Lower lobe of right lung (tissue), 2 donors: ENCODE results near the gene TNRC6B. TPM values are rescaled to one million over a fixed set of nuclear protein-coding genes. Genes with fewer than 3 reads are reported as not detected.
A peak's percentile ranks its signal among the peaks of the same experiment; 100 is the strongest.

Source experiments
- ATAC-seq, 2 donors: fragments of 200-7000 bp; cut with Tn5 transposase; one replicate each; pipeline ENCODE4 v1.9.1; 2020 to 2022; ENCODE audit warnings: mild to moderate bottlenecking in 2 of 2, moderate library complexity in 2 of 2
- DNase-seq: peaks from one replicate; pipeline ENCODE4 v3.0.0-alpha.2; 2020
- H3K27ac ChIP-seq: fragments of 200-600 bp; one replicate; pipeline ENCODE4 v1.8.0; 2022
- H3K27me3 ChIP-seq: fragments of 200-600 bp; one replicate; pipeline ENCODE4 v1.8.0; 2022; ENCODE audit warnings: low read depth
- H3K36me3 ChIP-seq: fragments of 200-600 bp; one replicate; pipeline ENCODE4 v1.8.0; 2022; ENCODE audit warnings: mild to moderate bottlenecking
- H3K4me1 ChIP-seq: fragments of 200-600 bp; one replicate; pipeline ENCODE4 v1.8.0; 2022
- H3K4me3 ChIP-seq: fragments of 200-600 bp; one replicate; pipeline ENCODE4 v1.8.0; 2022; ENCODE audit warnings: mild to moderate bottlenecking
- H3K9me3 ChIP-seq: fragments of 200-600 bp; one replicate; pipeline ENCODE4 v1.8.0; 2022
- intact Hi-C: fragments of 100-400 bp; cut with DNase I; formaldehyde crosslinking; loops from one replicate; pipeline ENCODE4 v1.11.0; 2022
- total RNA-seq: library from RNA; stranded (reverse); fragmentation: NEBNext Ultra II Directional; extraction: Animal tissue kit (Norgen Biotek cat#: 25700); gene quantifications from one replicate; pipeline ENCODE4 v1.2.1, GENCODE V29; 2021
- TF ChIP-seq, protein P1 (sequence below): fragments of 200-600 bp; IDR thresholded peaks from one replicate; pipeline ENCODE4 v1.8.0; 2022; ENCODE audit warnings: antibody characterized with exemption, mild to moderate bottlenecking
- donor health status: DM: no; HTN: yes; CAD: no; lungs with severe emphysema.

Gene TNRC6B
- total RNA-seq, 1 donor from 2014 or later: 54.6 TPM

DNA sequence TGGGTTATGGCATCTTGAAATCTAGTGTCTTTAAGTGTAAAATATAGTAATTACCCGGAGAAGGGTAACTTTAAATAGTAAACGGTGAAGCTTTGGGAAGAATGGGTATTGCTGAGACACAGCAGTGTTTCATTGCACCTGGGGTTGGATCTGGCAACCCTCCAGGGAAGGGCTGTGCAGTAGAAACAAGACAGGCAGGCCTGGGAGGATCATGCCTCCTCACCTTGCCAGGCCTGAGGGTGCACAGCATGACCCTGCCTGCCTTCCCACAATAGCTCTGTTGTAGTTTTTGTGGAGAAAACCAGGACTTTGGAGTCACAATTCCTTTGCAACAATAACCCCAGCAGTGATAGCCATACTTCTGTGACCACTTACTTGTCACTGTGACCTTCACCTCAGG lies 104.0 kb downstream of the TNRC6B start:
- no peak for DNase-seq
- TF ChIP-seq, protein P1, sequence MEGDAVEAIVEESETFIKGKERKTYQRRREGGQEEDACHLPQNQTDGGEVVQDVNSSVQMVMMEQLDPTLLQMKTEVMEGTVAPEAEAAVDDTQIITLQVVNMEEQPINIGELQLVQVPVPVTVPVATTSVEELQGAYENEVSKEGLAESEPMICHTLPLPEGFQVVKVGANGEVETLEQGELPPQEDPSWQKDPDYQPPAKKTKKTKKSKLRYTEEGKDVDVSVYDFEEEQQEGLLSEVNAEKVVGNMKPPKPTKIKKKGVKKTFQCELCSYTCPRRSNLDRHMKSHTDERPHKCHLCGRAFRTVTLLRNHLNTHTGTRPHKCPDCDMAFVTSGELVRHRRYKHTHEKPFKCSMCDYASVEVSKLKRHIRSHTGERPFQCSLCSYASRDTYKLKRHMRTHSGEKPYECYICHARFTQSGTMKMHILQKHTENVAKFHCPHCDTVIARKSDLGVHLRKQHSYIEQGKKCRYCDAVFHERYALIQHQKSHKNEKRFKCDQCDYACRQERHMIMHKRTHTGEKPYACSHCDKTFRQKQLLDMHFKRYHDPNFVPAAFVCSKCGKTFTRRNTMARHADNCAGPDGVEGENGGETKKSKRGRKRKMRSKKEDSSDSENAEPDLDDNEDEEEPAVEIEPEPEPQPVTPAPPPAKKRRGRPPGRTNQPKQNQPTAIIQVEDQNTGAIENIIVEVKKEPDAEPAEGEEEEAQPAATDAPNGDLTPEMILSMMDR: no peak
- Histone ChIP-seq H3K27ac (no peak overlapping the region), H3K27me3 (no peaks in the 10 kb centered on the region), H3K4me1 (peaks cover 5% of the 10 kb centered on the region), H3K36me3 (peaks cover 86% of the 10 kb centered on the region), H3K9me3 (no peaks in the 10 kb centered on the region), H3K4me3 (no peak overlapping the region)
- intact Hi-C loops: no loop called here
- no peak for ATAC-seq

DNA sequence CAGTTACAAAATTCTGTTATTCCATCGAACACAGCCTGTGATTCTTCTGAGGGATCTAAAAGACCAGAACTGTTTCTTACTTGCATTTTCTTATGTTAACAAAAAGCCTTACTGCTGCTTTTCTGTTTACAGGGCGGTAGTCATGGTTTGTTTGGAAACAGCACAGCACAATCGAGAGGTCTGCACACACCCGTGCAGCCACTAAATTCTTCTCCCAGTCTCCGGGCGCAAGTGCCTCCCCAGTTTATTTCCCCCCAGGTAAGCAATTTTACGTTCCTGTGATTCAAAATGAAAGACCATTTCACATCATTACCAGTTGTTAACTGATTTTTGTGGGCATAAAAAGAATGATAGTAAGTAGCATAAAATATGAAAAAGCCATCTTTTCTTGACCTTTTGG lies 107.8 kb downstream of the TNRC6B start:
- TF ChIP-seq, protein P1: no peak
- Histone ChIP-seq H3K9me3 (no peaks in the 10 kb centered on the region), H3K27ac (no peak overlapping the region), H3K36me3 (peaks cover 94% of the 10 kb centered on the region), H3K4me1 (no peaks in the 10 kb centered on the region), H3K4me3 (no peak overlapping the region), H3K27me3 (no peaks in the 10 kb centered on the region)
- intact Hi-C loops: no loop called here
- DNase-seq (no peak), ATAC-seq (no peak)

DNA sequence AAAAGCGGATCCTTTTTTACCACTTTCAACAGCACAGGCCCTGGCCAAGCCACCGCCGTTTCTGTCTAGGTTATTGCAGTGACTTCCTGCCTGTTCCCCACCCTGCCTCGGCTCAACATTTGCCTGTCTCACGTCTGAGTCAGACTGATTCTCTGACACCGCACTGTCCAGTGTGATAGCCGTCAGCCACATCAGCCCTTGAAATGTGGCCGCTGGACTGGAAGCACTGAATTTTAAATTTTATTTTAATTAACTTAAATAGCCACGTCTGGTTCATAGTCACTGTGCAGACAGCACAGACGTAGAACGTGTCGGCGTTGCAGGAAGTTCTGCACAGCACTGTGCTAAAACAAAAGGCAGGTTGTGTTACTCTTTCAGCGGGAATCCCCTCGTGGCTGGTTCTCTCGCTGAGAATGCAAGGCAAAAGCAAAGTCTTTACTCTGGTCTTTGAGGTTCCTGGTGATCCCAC lies 112.3 kb downstream of the TNRC6B start:
- H3K27me3 ChIP-seq: no peaks in the 10 kb centered on the region
- ATAC-seq (peak; percentile 73 to 75), DNase-seq (peak; percentile 59)
- no peak overlapping the region for H3K4me3 ChIP-seq
- peaks cover 93% of the 10 kb centered on the region for H3K36me3 ChIP-seq
- H3K4me1 ChIP-seq: no peaks in the 10 kb centered on the region
- TF ChIP-seq, protein P1: no peak
- intact Hi-C loops: no loop called here
- H3K27ac ChIP-seq: peak overlapping the region; percentile 49
- H3K9me3 ChIP-seq: no peaks in the 10 kb centered on the region

DNA sequence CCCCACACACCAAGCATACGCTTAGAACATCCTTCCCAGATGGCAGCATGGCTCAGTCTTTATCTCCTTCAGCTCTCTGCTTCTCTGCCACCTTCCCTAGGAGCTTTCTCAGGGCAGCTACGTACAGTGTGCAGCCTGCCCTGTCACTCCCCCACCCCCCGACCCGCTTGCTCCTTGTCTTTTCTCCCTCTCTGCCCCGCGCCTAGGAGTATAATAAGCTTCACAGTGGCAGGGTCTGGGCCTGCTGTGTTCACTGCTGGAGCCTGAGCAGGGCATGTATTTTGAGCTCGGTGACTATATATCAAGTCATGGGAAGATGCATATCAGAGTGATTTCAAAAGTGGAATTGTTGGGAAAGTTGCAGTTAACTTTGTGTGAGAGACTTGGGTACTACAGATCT lies 112.8 kb downstream of the TNRC6B start:
- DNase-seq: no peak
- intact Hi-C loops: no loop called here
- Histone ChIP-seq H3K27me3 (no peaks in the 10 kb centered on the region), H3K9me3 (no peaks in the 10 kb centered on the region), H3K27ac (peak overlapping the region; percentile 49), H3K4me3 (no peak overlapping the region), H3K36me3 (peaks cover 92% of the 10 kb centered on the region), H3K4me1 (no peaks in the 10 kb centered on the region)
- TF ChIP-seq, protein P1: no peak
- peak in 1 of 2 donors; percentile 29 for ATAC-seq

DNA sequence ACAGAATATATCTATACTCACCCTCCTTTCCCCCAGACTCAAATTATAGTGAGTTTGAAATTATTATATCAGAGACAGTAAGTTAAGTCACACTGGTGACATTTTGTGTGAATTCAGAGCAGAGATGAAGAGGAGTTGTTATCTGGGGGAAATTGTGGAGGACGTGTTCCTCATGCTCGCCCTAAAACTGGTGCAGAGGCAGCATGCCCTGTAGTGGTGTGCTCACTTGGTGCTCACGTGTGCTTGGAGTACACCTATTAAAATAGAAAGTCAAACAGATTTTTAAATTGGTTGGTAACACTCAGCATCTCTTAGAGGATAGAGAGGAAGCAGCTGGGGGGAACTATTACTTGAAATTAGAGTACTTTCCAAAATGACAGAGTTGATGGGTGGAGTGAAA lies 117.0 kb downstream of the TNRC6B start:
- Histone ChIP-seq H3K4me3 (no peak overlapping the region), H3K27me3 (no peaks in the 10 kb centered on the region), H3K36me3 (peaks cover 81% of the 10 kb centered on the region), H3K9me3 (no peaks in the 10 kb centered on the region), H3K4me1 (no peaks in the 10 kb centered on the region), H3K27ac (no peak overlapping the region)
- TF ChIP-seq, protein P1: no peak
- no peak for ATAC-seq
- intact Hi-C loops: no loop called here
- no peak for DNase-seq

DNA sequence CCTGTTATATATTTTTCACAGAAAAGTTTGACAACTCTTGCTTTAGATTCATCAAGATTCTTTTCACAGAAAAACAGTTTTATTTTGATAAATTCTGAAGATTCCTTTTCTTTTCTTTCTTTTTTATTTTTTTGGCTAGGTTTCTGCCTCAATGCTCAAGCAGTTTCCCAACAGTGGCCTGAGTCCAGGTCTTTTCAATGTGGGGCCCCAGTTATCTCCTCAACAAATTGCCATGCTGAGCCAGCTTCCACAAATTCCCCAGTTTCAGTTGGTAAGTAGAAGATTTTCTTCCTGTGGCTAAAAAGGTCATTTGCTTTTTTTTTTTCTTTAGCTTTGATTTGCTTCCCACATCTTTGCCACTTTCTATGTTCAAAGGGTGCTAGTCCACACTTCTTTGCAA lies 122.6 kb downstream of the TNRC6B start:
- H3K4me3 ChIP-seq: no peak overlapping the region
- DNase-seq (no peak), ATAC-seq (no peak)
- no peaks in the 10 kb centered on the region for H3K4me1 ChIP-seq
- H3K27ac ChIP-seq: no peak overlapping the region
- H3K36me3 ChIP-seq: peaks cover 79% of the 10 kb centered on the region
- TF ChIP-seq, protein P1: no peak
- H3K9me3 ChIP-seq: no peaks in the 10 kb centered on the region
- intact Hi-C loops: no loop called here
- no peaks in the 10 kb centered on the region for H3K27me3 ChIP-seq
